GM21529 (cell line): ENCODE measurements around the gene ATRIP.

Source experiments
- ATAC-seq: cut with Tn5 transposase; IDR thresholded peaks from one replicate; pipeline ENCODE4 v1.9.1; 2021; ENCODE audit not compliant: unreplicated experiment

Gene ATRIP

GRCh38 chr3:48409291-48410201, 37.0 kb upstream of the ATRIP start:
- no peak for ATAC-seq

GRCh38 chr3:48410205-48411040, 36.1 kb upstream of the ATRIP start:
- ATAC-seq: no peak

DNA sequence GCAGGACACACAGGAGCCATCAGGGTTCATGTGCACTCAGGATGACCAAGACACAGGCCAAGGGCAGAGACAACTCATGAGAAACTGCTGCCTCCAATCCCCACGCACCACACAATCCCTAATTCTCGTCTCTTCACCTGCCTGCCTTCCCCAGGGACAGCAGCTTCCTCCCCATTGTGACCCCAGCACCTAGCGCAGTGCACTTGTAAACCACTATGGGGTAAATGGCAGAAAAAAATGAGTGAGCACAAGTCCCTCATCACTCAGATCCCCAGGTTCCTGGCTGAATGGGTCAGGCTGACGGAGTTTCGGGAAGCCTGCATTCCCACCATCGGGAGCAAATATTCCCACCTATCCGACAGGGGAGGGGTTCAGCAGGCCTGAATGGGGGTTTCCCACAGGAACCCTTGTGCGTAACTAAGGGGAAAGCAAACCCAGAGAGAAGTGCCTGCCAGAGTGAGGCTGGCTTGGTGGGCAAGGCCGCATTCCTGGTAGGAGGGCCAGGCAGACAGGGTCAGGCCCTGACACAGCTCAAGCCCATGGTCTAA, 35.4 kb upstream of the ATRIP start:
- ATAC-seq: no peak

- ATAC-seq: no peak
Measured at GRCh38 chr3:48411606-48412374, 34.7 kb upstream of the ATRIP start.

DNA sequence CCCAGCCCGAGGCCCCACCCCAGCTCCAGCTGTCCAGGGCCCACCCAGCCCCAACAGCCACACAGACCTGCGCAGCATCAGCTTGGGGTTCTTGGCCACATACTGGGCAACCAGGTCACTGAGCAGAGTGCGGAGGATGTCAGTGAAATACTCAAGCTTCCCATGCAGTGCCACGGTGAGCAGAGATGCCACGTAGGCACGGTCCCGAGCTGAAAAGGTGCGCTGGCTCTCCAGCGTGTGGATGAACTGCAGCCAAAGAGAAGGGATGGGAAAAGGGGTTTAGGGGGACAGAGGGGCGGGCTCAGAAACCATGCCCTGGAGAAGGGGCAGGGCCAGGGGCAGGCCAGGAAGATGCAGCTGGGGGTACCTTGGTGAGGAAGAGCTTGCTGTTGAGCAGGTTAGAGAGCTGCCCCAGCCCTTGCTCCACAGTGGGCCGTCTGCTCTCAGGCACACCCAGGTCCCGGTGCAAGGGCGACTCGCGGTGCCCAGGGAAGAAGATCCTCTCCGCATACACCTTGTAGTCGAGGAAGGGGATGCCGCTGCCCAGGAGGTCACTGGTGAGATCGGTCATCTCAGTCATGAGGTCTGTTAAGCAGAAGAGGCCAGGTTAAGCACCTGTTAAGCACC, 34.0 kb upstream of the ATRIP start:
- ATAC-seq: no peak

DNA sequence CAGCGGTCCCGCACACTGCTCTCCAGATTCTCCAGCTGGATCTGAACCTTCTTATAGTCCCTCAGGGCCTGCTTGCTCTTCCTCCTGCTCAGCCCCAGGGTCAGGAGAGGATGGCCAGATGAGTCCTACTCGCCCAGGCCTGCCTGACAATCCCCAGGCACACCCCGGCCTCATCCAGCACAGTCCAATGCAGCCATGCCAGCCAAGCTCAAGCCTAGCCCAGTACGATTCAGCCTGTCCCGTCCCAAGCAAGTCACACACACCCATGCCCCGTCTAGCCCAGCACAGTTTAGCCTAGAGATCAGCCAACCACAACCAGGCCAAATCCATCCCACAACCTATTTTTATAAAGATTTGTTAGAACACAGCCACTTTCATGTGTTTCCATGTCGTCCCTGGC, 33.5 kb upstream of the ATRIP start:
- no peak for ATAC-seq

DNA sequence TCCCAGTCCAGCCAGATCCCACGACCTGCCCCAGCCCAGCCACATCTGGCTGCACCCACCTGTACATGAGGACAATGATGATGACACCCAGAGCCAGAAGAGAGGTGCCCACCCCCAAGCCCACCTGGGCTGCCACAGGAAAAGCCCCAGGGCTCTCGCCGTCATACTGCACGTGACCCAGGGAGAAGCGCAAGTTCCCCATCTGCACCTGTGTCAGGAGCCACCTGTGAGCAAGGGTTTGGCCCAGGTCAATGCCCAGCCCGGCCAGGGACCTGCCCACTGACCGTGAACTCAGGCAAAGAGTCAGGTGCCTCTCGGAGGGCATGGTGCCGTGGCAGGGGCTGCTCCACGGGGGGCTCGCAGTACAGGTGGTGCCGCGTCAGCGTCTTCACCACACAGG, 32.9 kb upstream of the ATRIP start:
- ATAC-seq: no peak

DNA sequence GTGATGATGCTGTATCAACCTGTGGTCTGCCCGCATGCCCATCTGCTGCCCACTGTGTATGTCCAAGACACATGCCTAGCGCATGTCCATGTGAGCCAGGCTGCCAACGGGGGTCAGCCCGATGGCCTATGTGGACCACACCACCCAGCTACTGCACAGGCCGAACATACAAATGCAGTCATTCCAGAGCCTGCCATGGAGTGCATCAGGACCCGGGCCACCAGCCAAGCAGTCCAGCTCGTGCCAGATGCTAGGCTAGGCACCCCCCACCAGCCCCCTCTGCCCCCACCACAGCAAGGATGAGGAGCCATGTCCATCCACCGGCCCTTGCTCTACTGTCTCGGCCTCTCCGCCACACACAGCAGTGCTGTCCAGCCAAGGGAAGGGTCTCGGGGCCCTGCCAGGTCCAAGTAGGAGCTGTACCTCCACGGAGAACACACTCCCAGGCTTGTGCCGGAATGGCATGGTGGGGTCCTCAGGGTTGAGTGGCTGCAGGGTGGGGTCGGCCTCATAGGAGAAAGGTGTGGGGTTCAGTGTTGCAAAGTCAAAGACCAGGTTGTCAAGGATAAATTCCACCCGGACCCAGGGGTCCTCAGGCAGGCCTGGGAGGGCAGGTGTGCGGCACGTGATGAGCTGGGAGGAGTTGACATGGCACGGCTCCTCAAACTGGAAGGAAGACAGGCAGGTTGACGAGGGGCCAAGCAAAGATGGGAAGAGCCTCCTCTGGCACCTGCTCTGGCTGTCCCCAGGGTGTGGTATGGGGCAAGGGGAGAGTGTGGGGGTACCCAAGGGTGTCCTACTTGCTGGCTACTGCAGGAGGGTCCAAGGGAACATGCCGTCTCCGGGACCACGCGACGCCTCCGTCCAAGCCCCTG, 31.9 kb upstream of the ATRIP start:
- ATAC-seq: no peak

DNA sequence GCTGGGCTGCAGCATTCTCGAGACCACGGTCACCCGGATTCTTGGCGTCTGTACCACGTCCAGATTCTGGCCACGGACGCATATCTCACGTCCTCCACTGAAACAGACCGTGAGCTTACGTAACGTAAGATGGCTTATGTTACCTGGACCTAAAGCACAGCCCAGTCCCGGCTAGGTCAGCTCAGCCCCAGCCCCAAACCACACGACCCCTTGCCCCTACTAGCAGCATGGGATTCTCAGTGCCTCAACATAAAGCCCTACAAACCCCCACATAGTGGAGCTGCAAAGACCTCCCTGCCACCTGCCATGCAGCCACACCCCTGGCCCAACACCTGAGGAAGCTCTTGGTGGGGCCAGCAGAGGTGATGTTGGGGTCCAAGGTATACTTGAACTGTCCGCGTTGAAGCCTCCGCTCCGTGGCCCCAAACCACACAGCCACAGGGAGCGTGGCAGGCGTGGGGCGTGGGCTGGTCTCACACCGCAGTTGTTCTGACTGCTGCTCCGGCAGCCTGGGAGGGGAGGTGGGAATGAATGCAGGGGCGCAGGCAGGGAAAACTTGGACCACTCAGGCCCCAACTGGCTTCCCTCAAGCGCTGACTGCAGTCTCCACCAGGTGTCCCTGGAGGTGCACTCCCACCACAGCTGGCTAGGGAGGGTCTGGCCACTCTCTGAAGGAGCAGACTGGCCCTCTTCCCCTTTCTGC, 31.1 kb upstream of the ATRIP start:
- ATAC-seq: no peak

GRCh38 chr3:48416091-48416505, 30.4 kb upstream of the ATRIP start:
- ATAC-seq: no peak

GRCh38 chr3:48416546-48416945, 30.0 kb upstream of the ATRIP start:
- no peak for ATAC-seq

GRCh38 chr3:48417529-48418108, 28.9 kb upstream of the ATRIP start:
- ATAC-seq: no peak

- ATAC-seq: no peak
Measured at GRCh38 chr3:48418140-48418539, 28.4 kb upstream of the ATRIP start.

- ATAC-seq: no peak
Measured at GRCh38 chr3:48418651-48419050, 27.9 kb upstream of the ATRIP start.

DNA sequence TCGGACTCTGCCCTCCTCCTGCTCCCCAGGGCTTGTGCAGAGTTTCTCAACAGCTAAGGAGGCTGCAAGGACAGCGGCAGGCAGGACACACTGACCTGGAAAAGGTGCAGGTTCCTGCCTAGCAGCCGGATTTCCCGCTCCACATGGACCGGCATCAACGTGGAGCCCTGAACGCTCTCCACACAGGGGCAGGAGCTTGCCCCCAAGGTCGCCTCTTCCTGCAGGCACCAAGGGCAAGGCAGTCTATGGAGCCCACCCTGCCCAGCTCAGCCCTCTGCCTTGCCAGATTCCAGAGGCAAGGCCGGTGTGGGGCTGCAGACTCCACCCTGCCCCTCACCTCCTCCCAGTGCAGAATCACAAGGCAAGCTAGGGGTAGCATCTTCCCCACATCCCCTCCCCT, 27.4 kb upstream of the ATRIP start:
- ATAC-seq: no peak

DNA sequence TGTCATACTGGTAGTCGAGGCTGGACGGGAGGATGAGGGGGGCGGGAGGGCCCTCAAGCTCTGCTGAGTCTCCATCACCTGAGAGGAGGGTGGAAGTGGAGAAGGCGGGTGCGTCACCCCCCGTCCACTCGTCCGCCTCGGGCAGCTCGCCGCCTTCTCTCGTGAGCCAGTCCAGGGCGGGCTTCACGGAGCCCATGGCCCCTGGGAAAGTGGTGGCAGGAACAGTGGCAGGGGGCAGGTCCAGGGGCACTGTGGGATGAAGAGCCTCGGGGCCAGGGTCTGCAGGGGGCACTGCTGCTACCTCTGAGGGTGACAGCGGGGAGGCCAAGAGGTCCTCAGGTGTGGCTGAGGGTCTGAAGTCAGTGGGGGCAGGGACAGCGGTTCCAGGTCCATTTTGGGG, 26.9 kb upstream of the ATRIP start:
- no peak for ATAC-seq

DNA sequence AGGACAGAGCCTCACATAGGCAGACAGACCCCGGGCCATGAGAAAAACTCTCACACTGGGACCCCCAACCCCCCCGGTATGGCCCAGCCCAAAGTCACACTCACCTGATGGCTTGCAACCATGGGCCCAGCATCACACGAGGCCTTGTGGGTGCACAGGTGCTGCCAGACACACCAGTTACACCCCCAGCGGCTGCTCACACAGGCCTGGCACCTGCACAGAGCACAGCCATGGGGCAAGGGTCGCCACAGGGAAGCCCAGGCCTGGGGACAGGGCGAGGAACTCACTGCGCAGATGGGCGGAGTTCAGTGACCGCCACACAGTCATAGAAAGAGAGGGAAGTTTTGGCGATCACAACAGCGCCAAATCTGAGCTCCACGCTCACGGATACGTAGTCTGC, 26.0 kb upstream of the ATRIP start:
- ATAC-seq: no peak

DNA sequence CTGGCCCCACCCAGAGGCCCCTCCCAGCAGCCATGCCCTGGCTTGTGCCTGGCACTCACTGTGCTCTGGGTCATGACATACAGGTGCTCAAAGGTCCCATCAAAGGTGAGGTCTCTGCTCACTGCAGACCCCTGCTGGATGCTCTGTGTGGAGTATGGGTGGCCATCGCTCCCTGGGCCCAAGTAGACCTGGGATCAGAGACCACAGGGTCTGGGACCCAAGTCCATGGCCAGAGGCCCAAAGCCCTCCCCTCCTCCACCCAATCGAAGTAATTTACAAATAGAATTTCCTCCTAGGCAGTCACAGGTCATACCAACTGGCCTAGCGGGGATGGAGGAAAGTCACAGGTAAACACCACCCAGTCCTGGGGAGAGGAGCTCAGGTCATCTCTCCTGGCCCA, 24.3 kb upstream of the ATRIP start:
- ATAC-seq: no peak

- no peak for ATAC-seq
Measured at GRCh38 chr3:48422681-48423080, 23.9 kb upstream of the ATRIP start.
